Peyer's patch (tissue), 4 donors: ENCODE data around the gene OPRL1.

Experiments
- CTCF ChIP-seq, 6 experiments: fragments of 450-650 bp in 4 of 6; fragments of 200-600 bp in 2 of 6; sonication (generic) in 1 of 6; IDR thresholded peaks; one replicate each; pipeline ENCODE4 v1.5.1; 2017 to 2019; ENCODE audit warnings: antibody characterized with exemption in 6 of 6, mild to moderate bottlenecking in 3 of 6, moderate library complexity in 1 of 6
- POLR2A ChIP-seq, 2 donors: fragments of 450-650 bp; IDR thresholded peaks; one replicate each; pipeline ENCODE4 v1.5.1; 2017; ENCODE audit warnings: antibody characterized with exemption in 2 of 2, mild to moderate bottlenecking in 2 of 2, moderate library complexity in 2 of 2

GRCh38 chr20:64096535-64096934 lies 16.7 kb downstream of the OPRL1 start:
- no peak for TF ChIP-seq POLR2A (IDR thresholded peaks at IDR 0.05)
- TF ChIP-seq CTCF (IDR thresholded peaks at IDR 0.05) = no peak
